IMR-90 (cell line): Measurements from ENCODE around the gene DCC.

Experiments used
- POLR2A ChIP-seq: IDR thresholded peaks from 2 replicates; pipeline ENCODE4 v1.6.1; 2012; ENCODE audit warnings: mild to moderate bottlenecking, low read depth, low read length
- TF ChIP-seq, protein P1 (sequence below): conservative IDR thresholded peaks from 2 replicates; pipeline ENCODE4 v1.5.1; 2012; ENCODE audit warnings: mild to moderate bottlenecking, low read depth, low read length, improper control_type of control experiment
- TF ChIP-seq, protein P2 (sequence below): fragments of 150-350 bp; IDR thresholded peaks from 2 replicates; pipeline ENCODE4 v1.6.1; 2017; ENCODE audit warnings: mild to moderate bottlenecking, antibody characterized with exemption, low read length, low read depth

DNA sequence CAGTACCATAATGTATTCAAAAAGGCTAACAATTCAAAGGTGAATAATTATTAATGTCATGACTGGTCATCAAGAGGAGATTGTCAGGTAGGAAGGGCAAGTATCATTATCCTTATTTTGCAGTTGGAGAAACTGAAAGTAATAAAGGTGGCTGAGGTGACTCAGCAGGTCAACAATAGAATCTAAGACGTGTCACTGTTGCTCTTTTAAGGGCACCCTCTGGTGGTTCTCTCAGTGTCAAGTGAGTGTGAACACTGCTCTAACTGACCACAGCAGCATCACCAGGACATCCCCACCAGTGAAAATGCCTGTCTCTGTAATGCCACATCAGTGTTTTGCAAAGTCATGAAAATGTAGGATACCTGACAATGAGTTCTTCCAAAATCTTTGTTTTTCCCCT, 69.7 kb downstream of the DCC start:
- TF ChIP-seq, protein P1, sequence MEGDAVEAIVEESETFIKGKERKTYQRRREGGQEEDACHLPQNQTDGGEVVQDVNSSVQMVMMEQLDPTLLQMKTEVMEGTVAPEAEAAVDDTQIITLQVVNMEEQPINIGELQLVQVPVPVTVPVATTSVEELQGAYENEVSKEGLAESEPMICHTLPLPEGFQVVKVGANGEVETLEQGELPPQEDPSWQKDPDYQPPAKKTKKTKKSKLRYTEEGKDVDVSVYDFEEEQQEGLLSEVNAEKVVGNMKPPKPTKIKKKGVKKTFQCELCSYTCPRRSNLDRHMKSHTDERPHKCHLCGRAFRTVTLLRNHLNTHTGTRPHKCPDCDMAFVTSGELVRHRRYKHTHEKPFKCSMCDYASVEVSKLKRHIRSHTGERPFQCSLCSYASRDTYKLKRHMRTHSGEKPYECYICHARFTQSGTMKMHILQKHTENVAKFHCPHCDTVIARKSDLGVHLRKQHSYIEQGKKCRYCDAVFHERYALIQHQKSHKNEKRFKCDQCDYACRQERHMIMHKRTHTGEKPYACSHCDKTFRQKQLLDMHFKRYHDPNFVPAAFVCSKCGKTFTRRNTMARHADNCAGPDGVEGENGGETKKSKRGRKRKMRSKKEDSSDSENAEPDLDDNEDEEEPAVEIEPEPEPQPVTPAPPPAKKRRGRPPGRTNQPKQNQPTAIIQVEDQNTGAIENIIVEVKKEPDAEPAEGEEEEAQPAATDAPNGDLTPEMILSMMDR, result no peak
- no peak for TF ChIP-seq POLR2A
- TF ChIP-seq, protein P2, sequence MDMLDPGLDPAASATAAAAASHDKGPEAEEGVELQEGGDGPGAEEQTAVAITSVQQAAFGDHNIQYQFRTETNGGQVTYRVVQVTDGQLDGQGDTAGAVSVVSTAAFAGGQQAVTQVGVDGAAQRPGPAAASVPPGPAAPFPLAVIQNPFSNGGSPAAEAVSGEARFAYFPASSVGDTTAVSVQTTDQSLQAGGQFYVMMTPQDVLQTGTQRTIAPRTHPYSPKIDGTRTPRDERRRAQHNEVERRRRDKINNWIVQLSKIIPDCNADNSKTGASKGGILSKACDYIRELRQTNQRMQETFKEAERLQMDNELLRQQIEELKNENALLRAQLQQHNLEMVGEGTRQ, result no peak
